Motor neuron (in vitro differentiated cells): ENCODE data around the gene TOX2. TPM values are rescaled to one million over a fixed set of nuclear protein-coding genes. Genes with fewer than 3 reads are reported as not detected.

Source experiments
- ATAC-seq, 8 experiments: fragments of 200-7000 bp; cut with Tn5 transposase; replicated peaks in 6 of 8; 2 replicates each; pipeline ENCODE4 v1.8.0; 2021; ENCODE audit warnings: mild to moderate bottlenecking in 8 of 8, moderate library complexity in 8 of 8
- H3K27ac ChIP-seq, 2 donors: fragments of 250-450 bp; sonication (Bioruptor Pico); 2 replicates each; pipeline ENCODE4 v1.9.0; 2021; ENCODE audit warnings: antibody characterized with exemption in 2 of 2, mild to moderate bottlenecking in 2 of 2, moderate library complexity in 1 of 2
- H3K4me1 ChIP-seq, 2 donors: fragments of 250-450 bp; sonication (Bioruptor Pico); replicated peaks in 1 of 2; 2 replicates each; pipeline ENCODE4 v1.6.1; 2021; ENCODE audit warnings: antibody characterized with exemption in 2 of 2, mild to moderate bottlenecking in 2 of 2, moderate library complexity in 1 of 2
- H3K4me3 ChIP-seq, 5 donors: fragments of 250-450 bp; sonication (Bioruptor Pico); 2 replicates each; pipeline ENCODE4 v1.9.0; 2021; ENCODE audit warnings: antibody characterized with exemption in 5 of 5, mild to moderate bottlenecking in 5 of 5, moderate library complexity in 4 of 5
- WGBS, 10 experiments: fragments of 450-650 bp; shearing (Covaris generic); methylation state at CpG; one replicate each; pipeline ENCODE4 v1.0.0; 2022; 5-methylcytosine and 5-hydroxymethylcytosine counted together
- in situ Hi-C, 9 experiments: fragments of 400-800 bp; cut with MboI; loops; one replicate each; pipeline ENCODE4 v1.15.0; 2021; ENCODE audit warnings: low sequenced_read_pairs in 9 of 9, low pct_unique_long_range_greater_than_20kb in 2 of 9; ENCODE audit not compliant: unreplicated experiment in 9 of 9
- total RNA-seq, 8 experiments: library from RNA; unstranded; fragments of 300-600 nt; gene quantifications; 2 replicates each; pipeline versions ENCODE4 v1.2.3 to v1.2.4, GENCODE V29; 2022

The TOX2 gene
- total RNA-seq, 8 experiments from 2014 or later = 4.9 to 27.0 (median 8.6) TPM

- no peak for ATAC-seq
- H3K4me3 ChIP-seq = peak overlapping the region in 1 of 5 donors; percentile 6
These were observed 103.2 kb downstream of the TOX2 start for GRCh38 chr20:44017905-44018258.

GRCh38 chr20:44018259-44018941, 103.7 kb downstream of the TOX2 start:
- 0 to 13% (median 2%) methylated on average over 1 to 13 of the region's 15 CpGs for WGBS, 10 experiments
- peaks cover 44 to 69% of the 10 kb centered on the region in 2 donors for H3K4me1 ChIP-seq
- peak overlapping the region in 2 of 5 donors; percentile 0 to 6 for H3K4me3 ChIP-seq
- peak overlapping the region in 1 of 2 donors; percentile 18 for H3K27ac ChIP-seq
- in situ Hi-C loops = no loop called here
- ATAC-seq = peak; percentile 77 to 93 (median 84)

More at GRCh38 chr20:44017905-44018258, 103.2 kb downstream of the TOX2 start:
- H3K4me1 ChIP-seq = peaks cover 44 to 69% of the 10 kb centered on the region in 2 donors
- no peak overlapping the region for H3K27ac ChIP-seq
- WGBS, 10 experiments = 0 to 100% (median 70%) methylated on average over 1 to 3 of the region's 4 CpGs; no CpG with 5 or more reads in 3 of the 10 experiments
- in situ Hi-C loops = no loop called here

GRCh38 chr20:44018942-44019637, 104.4 kb downstream of the TOX2 start:
- H3K4me1 ChIP-seq = peaks cover 44 to 68% of the 10 kb centered on the region in 2 donors
- peak overlapping the region in 1 of 2 donors; percentile 18 for H3K27ac ChIP-seq
- in situ Hi-C loops = no loop called here
- H3K4me3 ChIP-seq = peak overlapping the region in 2 of 5 donors; percentile 0 to 6
- WGBS, 10 experiments = 53 to 100% (median 63%) methylated on average over 1 to 2 of the region's 2 CpGs; no CpG with 5 or more reads in 4 of the 10 experiments
- no peak for ATAC-seq

- 48 to 90% (median 65%) methylated on average over 2 to 9 of the region's 13 CpGs; no CpG with 5 or more reads in 2 of the 10 experiments for WGBS, 10 experiments
- no peak for ATAC-seq
- no peak overlapping the region for H3K4me3 ChIP-seq
- in situ Hi-C loops = no loop called here
- H3K4me1 ChIP-seq = peaks cover 40 to 61% of the 10 kb centered on the region in 2 donors
- no peak overlapping the region for H3K27ac ChIP-seq
These were observed 105.1 kb downstream of the TOX2 start for GRCh38 chr20:44019638-44020335.

GRCh38 chr20:44020406-44021148, 105.9 kb downstream of the TOX2 start:
- 60 to 100% (median 87%) methylated on average over 1 to 10 of the region's 12 CpGs; no CpG with 5 or more reads in 1 of the 10 experiments for WGBS, 10 experiments
- in situ Hi-C loops = no loop called here
- ATAC-seq = peak in 2 of 8 experiments; percentile 3 to 13
- no peak overlapping the region for H3K4me3 ChIP-seq
- no peak overlapping the region for H3K27ac ChIP-seq
- peaks cover 33 to 55% of the 10 kb centered on the region in 2 donors for H3K4me1 ChIP-seq

- in situ Hi-C loops = no loop called here
- WGBS, 10 experiments = 81 to 100% (median 100%) methylated on average over 1 to 6 of the region's 6 CpGs; no CpG with 5 or more reads in 4 of the 10 experiments
- Histone ChIP-seq H3K4me1 (peaks cover 29 to 49% of the 10 kb centered on the region in 2 donors), H3K4me3 (no peak overlapping the region), H3K27ac (no peak overlapping the region)
- ATAC-seq = no peak
These were observed 106.5 kb downstream of the TOX2 start for GRCh38 chr20:44021186-44021585.

GRCh38 chr20:44021900-44022299, 107.2 kb downstream of the TOX2 start:
- no peak for ATAC-seq
- Histone ChIP-seq H3K27ac (no peak overlapping the region), H3K4me1 (peaks cover 30 to 48% of the 10 kb centered on the region in 2 donors), H3K4me3 (no peak overlapping the region)
- in situ Hi-C loops = no loop called here
- WGBS, 10 experiments = 64 to 100% (median 100%) methylated on average over 1 to 8 of the region's 10 CpGs; no CpG with 5 or more reads in 3 of the 10 experiments

- Histone ChIP-seq H3K4me1 (peaks cover 31 to 46% of the 10 kb centered on the region in 2 donors), H3K27ac (no peak overlapping the region), H3K4me3 (no peak overlapping the region)
- in situ Hi-C loops = no loop called here
- no peak for ATAC-seq
- WGBS, 10 experiments = 80 to 86% (median 82%) methylated on average over 1 to 2 of the region's 2 CpGs; no CpG with 5 or more reads in 6 of the 10 experiments
These were observed 107.8 kb downstream of the TOX2 start for GRCh38 chr20:44022464-44022863.

- in situ Hi-C loops = no loop called here
- WGBS, 10 experiments = 77 to 97% (median 93%) methylated on average over 1 to 6 of the region's 10 CpGs
- Histone ChIP-seq H3K4me3 (no peak overlapping the region), H3K27ac (no peak overlapping the region), H3K4me1 (peaks cover 23 to 39% of the 10 kb centered on the region in 2 donors)
- ATAC-seq = no peak
These were observed 109.1 kb downstream of the TOX2 start for GRCh38 chr20:44023515-44024371.

- H3K4me1 ChIP-seq = peaks cover 16 to 28% of the 10 kb centered on the region in 2 donors
- 48 to 100% (median 79%) methylated on average over 1 to 5 of the region's 7 CpGs; no CpG with 5 or more reads in 1 of the 10 experiments for WGBS, 10 experiments
- no peak overlapping the region for H3K27ac ChIP-seq
- ATAC-seq = no peak
- H3K4me3 ChIP-seq = no peak overlapping the region
- in situ Hi-C loops = no loop called here
These were observed 110.3 kb downstream of the TOX2 start for GRCh38 chr20:44024820-44025580.

GRCh38 chr20:44025756-44026155, 111.1 kb downstream of the TOX2 start:
- no peak for ATAC-seq
- Histone ChIP-seq H3K4me3 (no peak overlapping the region), H3K4me1 (peaks cover 12 to 21% of the 10 kb centered on the region in 2 donors), H3K27ac (no peak overlapping the region)
- in situ Hi-C loops = no loop called here
- 40 to 100% (median 100%) methylated on average over 1 of the region's 6 CpGs; no CpG with 5 or more reads in 7 of the 10 experiments for WGBS, 10 experiments
